ENCODE measurements around the gene GPC5.

Gene GPC5

GRCh38 chr13:92054389-92054788 is 656.0 kb downstream of the GPC5 start:
- CTCF ChIA-PET, result no interaction called here
- H3K4me3 ChIP-seq (ENCODE audit: low read depth, low read length), result no peak overlapping the region

GRCh38 chr13:92074658-92075057 is 676.2 kb downstream of the GPC5 start:
- Histone ChIP-seq H3K4me1 (ENCODE audit: control insufficient read depth, insufficient read depth, low read length) (no peaks in the 10 kb centered on the region), H3K36me3 (ENCODE audit: control insufficient read depth in 2 of 2, insufficient read depth in 1 of 2, low read length in 2 of 2) (no peaks in the 10 kb centered on the region), H3K4me3 (ENCODE audit: low read depth, low read length) (no peak overlapping the region), H3K27ac (ENCODE audit: extremely low read depth, low read depth, low read length) (no peak overlapping the region), H3K9me3 (ENCODE audit: control insufficient read depth, insufficient read depth, low read depth, low read length) (no peaks in the 10 kb centered on the region)
- TF ChIP-seq ZNF514 (tag by site-specific recombination; IDR thresholded peaks at IDR 0.05) (no peak), ZNF549 (tag by site-specific recombination; IDR thresholded peaks at IDR 0.05) (no peak), ZNF530 (tag by site-specific recombination; IDR thresholded peaks at IDR 0.05; ENCODE audit: low read depth) (no peak), ZNF473 (tag by site-specific recombination; IDR thresholded peaks at IDR 0.05) (no peak), ZNF692 (tag by site-specific recombination; IDR thresholded peaks at IDR 0.05) (no peak), ZNF654 (tag by site-specific recombination; IDR thresholded peaks at IDR 0.05; ENCODE audit: low read depth) (no peak), ZNF202 (tag by site-specific recombination; IDR thresholded peaks at IDR 0.05; ENCODE audit: borderline replicate concordance) (no peak), ZNF274 (IDR thresholded peaks at IDR 0.05; ENCODE audit: low read length) (no peak), ZNF274 (tag by site-specific recombination; IDR thresholded peaks at IDR 0.05; ENCODE audit: borderline replicate concordance) (no peak), ZNF132 (tag by site-specific recombination; IDR thresholded peaks at IDR 0.05; ENCODE audit: borderline replicate concordance) (no peak)
- POLR2A ChIA-PET, result no interaction called here
- CTCF ChIA-PET, result interaction anchor here (1.5 kb wide), 1 partner anchor 12 kb away, joined by 5 read pairs; no protein-coding TSS in a partner anchor

More at GRCh38 chr13:92054389-92054788, 656.0 kb downstream of the GPC5 start:
- no peaks in the 10 kb centered on the region for H3K9me3 ChIP-seq (ENCODE audit: control insufficient read depth, insufficient read depth, low read depth, low read length)
- POLR2A ChIA-PET, result no interaction called here
- no peak overlapping the region for H3K27ac ChIP-seq (ENCODE audit: extremely low read depth, low read depth, low read length)
- H3K4me1 ChIP-seq (ENCODE audit: control insufficient read depth, insufficient read depth, low read length), result no peaks in the 10 kb centered on the region
- TF ChIP-seq ZNF341 (tag by site-specific recombination; IDR thresholded peaks at IDR 0.05; ENCODE audit: low read depth), result no peak
- TF ChIP-seq ZNF449 (tag by site-specific recombination; IDR thresholded peaks at IDR 0.05), result no peak
- TF ChIP-seq SP7 (tag by site-specific recombination; IDR thresholded peaks at IDR 0.05), result no peak
- no peak for TF ChIP-seq PATZ1 (tag by site-specific recombination; IDR thresholded peaks at IDR 0.05)
- TF ChIP-seq ZNF48 (tag by site-specific recombination; IDR thresholded peaks at IDR 0.05), result no peak
- no peak for TF ChIP-seq HOXA7 (CRISPR knock-in tag; IDR thresholded peaks at IDR 0.05; ENCODE audit: borderline replicate concordance)
- TF ChIP-seq HOXD13 (CRISPR knock-in tag; IDR thresholded peaks at IDR 0.05; ENCODE audit: borderline replicate concordance), result no peak
- H3K36me3 ChIP-seq (ENCODE audit: control insufficient read depth in 2 of 2, insufficient read depth in 1 of 2, low read length in 2 of 2), result no peaks in the 10 kb centered on the region

GRCh38 chr13:92097337-92097903 is 699.0 kb downstream of the GPC5 start:
- Histone ChIP-seq H3K9me3 (ENCODE audit: control insufficient read depth, insufficient read depth, low read depth, low read length) (no peaks in the 10 kb centered on the region), H3K36me3 (ENCODE audit: control insufficient read depth in 2 of 2, insufficient read depth in 1 of 2, low read length in 2 of 2) (no peaks in the 10 kb centered on the region), H3K4me3 (ENCODE audit: low read depth, low read length) (no peak overlapping the region), H3K27ac (ENCODE audit: extremely low read depth, low read depth, low read length) (no peak overlapping the region), H3K4me1 (ENCODE audit: control insufficient read depth, insufficient read depth, low read length) (no peaks in the 10 kb centered on the region)
- ChIA-PET CTCF (no interaction called here), POLR2A (no interaction called here)
- TF ChIP-seq ZNF248 (tag by site-specific recombination; IDR thresholded peaks at IDR 0.05) (no peak), TRIM28 (IDR thresholded peaks at IDR 0.05; ENCODE audit: borderline replicate concordance, low read length) (peak; percentile 60; the same call in 1 of the 2 replicates), SETDB1 (IDR thresholded peaks at IDR 0.05; ENCODE audit: insufficient read length, low read length) (peak; percentile 97)

Measured in HEK293 (cell line).